PC-3 (cell line): ENCODE measurements around the gene PLA2G7. TPM values are rescaled to one million over a fixed set of nuclear protein-coding genes. Genes with fewer than 3 reads are reported as not detected.
"Not testable (repeated sequence)": the region's sequence is repeated elsewhere in the genome, so short reads cannot be mapped to it uniquely, and the experiment has no call there.

Experiments
- ATAC-seq: fragments of 200-7000 bp; cut with Tn5 transposase; 2 replicates; pipeline ENCODE4 v1.9.1; 2020; ENCODE audit warnings: mild to moderate bottlenecking, moderate library complexity
- BruUV-seq: library from RNA; stranded (reverse); fragments of 400-500 nt; replicated peaks from 2 replicates; lab custom pipeline; 2021; lab: Mats Ljungman, UMichigan
- CTCF ChIA-PET: fragments of 300-600 bp; sonication (Branson Sonifier 250); formaldehyde crosslinking; loops from one replicate; lab custom pipeline; 2022; ENCODE audit warnings: antibody characterized with exemption; lab: Charles Lee
- POLR2A ChIA-PET: fragments of 300-600 bp; sonication (Branson Sonifier 250); formaldehyde crosslinking; loops from one replicate; lab custom pipeline; 2022; ENCODE audit warnings: antibody characterized with exemption; ENCODE audit not compliant: unreplicated experiment; lab: Charles Lee
- DNase-seq: peaks from one replicate; pipeline ENCODE4 v3.0.0-alpha.2; 2015
- H2AFZ ChIP-seq: fragments of 300-600 bp; sonication (generic); 2 replicates; pipeline ENCODE4 v1.6.0; 2016; ENCODE audit warnings: antibody characterized with exemption, low read length
- H3F3A ChIP-seq: fragments of 300-600 bp; sonication (generic); one replicate; pipeline ENCODE4 v1.6.0; 2017; ENCODE audit warnings: antibody characterized with exemption, low read length, control low read depth, mild to moderate bottlenecking; ENCODE audit not compliant: unreplicated experiment
- H3K27ac ChIP-seq: fragments of 300-600 bp; sonication (generic); 2 replicates; pipeline ENCODE4 v1.5.1; 2016; ENCODE audit warnings: mild to moderate bottlenecking, low read length
- H3K27me3 ChIP-seq: fragments of 300-600 bp; sonication (generic); 2 replicates; pipeline ENCODE4 v1.6.1; 2016; ENCODE audit warnings: low read length, mixed read lengths
- H3K36me3 ChIP-seq: fragments of 300-600 bp; sonication (generic); 2 replicates; pipeline ENCODE4 v1.6.1; 2016; ENCODE audit warnings: low read depth, mixed run types, low read length, mixed read lengths
- H3K4me1 ChIP-seq: fragments of 300-600 bp; sonication (generic); 2 replicates; pipeline ENCODE4 v1.5.1; 2016; ENCODE audit warnings: low read length; ENCODE audit not compliant: insufficient read depth
- H3K4me2 ChIP-seq: fragments of 300-600 bp; sonication (generic); 2 replicates; pipeline ENCODE4 v1.6.0; 2016; ENCODE audit warnings: low read length
- H3K4me3 ChIP-seq: fragments of 300-600 bp; sonication (generic); 2 replicates; pipeline ENCODE4 v1.5.1; 2016; ENCODE audit warnings: mild to moderate bottlenecking, low read length, mixed read lengths
- H3K79me2 ChIP-seq: fragments of 300-600 bp; sonication (generic); 2 replicates; pipeline ENCODE4 v1.6.1; 2017; ENCODE audit warnings: low read length, mixed read lengths
- H3K9ac ChIP-seq: fragments of 300-600 bp; sonication (generic); 2 replicates; pipeline ENCODE4 v1.6.0; 2016; ENCODE audit warnings: mild to moderate bottlenecking, low read length
- H3K9me2 ChIP-seq: fragments of 300-600 bp; sonication (generic); replicated peaks from 2 replicates; pipeline ENCODE4 v1.6.1; 2016; ENCODE audit warnings: mixed run types, low read length, mixed read lengths
- H3K9me3 ChIP-seq: fragments of 300-600 bp; sonication (generic); 2 replicates; pipeline ENCODE4 v1.6.1; 2016; ENCODE audit warnings: low read length, mixed read lengths
- H4K20me1 ChIP-seq: fragments of 300-600 bp; sonication (generic); 2 replicates; pipeline ENCODE4 v1.6.1; 2016; ENCODE audit warnings: low read length, mixed read lengths
- CTCF ChIP-seq: fragments of 300-600 bp; sonication (generic); conservative IDR thresholded peaks from 2 replicates; pipeline ENCODE4 v1.5.1; 2017; ENCODE audit warnings: antibody characterized with exemption, low read depth, mild to moderate bottlenecking, low read length
- EZH2 ChIP-seq: fragments of 300-600 bp; sonication (generic); IDR thresholded peaks from one replicate; pipeline ENCODE4 v1.6.1; 2017; ENCODE audit warnings: antibody characterized with exemption, mild to moderate bottlenecking, low read length; ENCODE audit not compliant: unreplicated experiment
- EZH2phosphoT487 ChIP-seq: fragments of 300-600 bp; sonication (generic); IDR thresholded peaks from 2 replicates; pipeline ENCODE4 v1.6.1; 2018; ENCODE audit warnings: mild to moderate bottlenecking, antibody characterized with exemption, low read length, borderline replicate concordance
- intact Hi-C: fragments of 100-400 bp; cut with micrococcal nuclease; formaldehyde crosslinking; loops from 2 replicates; pipeline ENCODE4 v1.9.0; 2023
- total RNA-seq: library from RNA; depleted of rRNA; stranded (reverse); fragments of >200 nt; gene quantifications from 2 replicates; pipeline ENCODE4 v1.2.3, GENCODE V29; 2014

PLA2G7 gene
- total RNA-seq, 1 experiment from 2014 or later, result 2.9 TPM

- TF ChIP-seq EZH2phosphoT487 (no peak), CTCF (no peak), EZH2 (no peak)
- ChIA-PET POLR2A (no interaction called here), CTCF (no interaction called here)
- H3K9me3 ChIP-seq, result no peaks in the 10 kb centered on the region
- H3K4me2 ChIP-seq, result no peak overlapping the region
- no peak overlapping the region for H3K27ac ChIP-seq
- intact Hi-C loops, result no loop called here
- H3K4me3 ChIP-seq, result no peak overlapping the region
- no peaks in the 10 kb centered on the region for H3K79me2 ChIP-seq
- H3K9ac ChIP-seq, result no peak overlapping the region
- BruUV-seq, result no TSS peak
- no peaks in the 10 kb centered on the region for H3F3A ChIP-seq
- no peak overlapping the region for H2AFZ ChIP-seq
- no peaks in the 10 kb centered on the region for H3K9me2 ChIP-seq
- H3K36me3 ChIP-seq, result no peaks in the 10 kb centered on the region
- H4K20me1 ChIP-seq, result no peaks in the 10 kb centered on the region
- H3K4me1 ChIP-seq, result no peaks in the 10 kb centered on the region
- no peaks in the 10 kb centered on the region for H3K27me3 ChIP-seq
- ATAC-seq (no peak), DNase-seq (no peak)
Measured at GRCh38 chr6:46776070-46776712, 41.0 kb upstream of the PLA2G7 start.

GRCh38 chr6:46774736-46775135 is 39.6 kb upstream of the PLA2G7 start:
- BruUV-seq, H3K27me3 ChIP-seq, H2AFZ ChIP-seq, H3K4me3 ChIP-seq, H3K79me2 ChIP-seq, H3K9me3 ChIP-seq, CTCF ChIA-PET, ATAC-seq, POLR2A ChIA-PET, H4K20me1 ChIP-seq, H3K36me3 ChIP-seq, H3K9ac ChIP-seq, H3K4me2 ChIP-seq, DNase-seq, intact Hi-C loops, H3K27ac ChIP-seq, H3K9me2 ChIP-seq, H3K4me1 ChIP-seq, H3F3A ChIP-seq: not testable (repeated sequence)

- Histone ChIP-seq H3K27ac (no peak overlapping the region), H3K9me3 (no peaks in the 10 kb centered on the region), H3K9me2 (no peaks in the 10 kb centered on the region), H3K27me3 (no peaks in the 10 kb centered on the region), H2AFZ (no peak overlapping the region), H3K4me3 (no peak overlapping the region), H3F3A (no peaks in the 10 kb centered on the region), H3K9ac (no peak overlapping the region), H3K79me2 (no peaks in the 10 kb centered on the region), H3K4me2 (no peak overlapping the region), H4K20me1 (no peaks in the 10 kb centered on the region), H3K36me3 (no peaks in the 10 kb centered on the region), H3K4me1 (no peaks in the 10 kb centered on the region)
- BruUV-seq, result no TSS peak
- ATAC-seq (no peak; the same call in 1 of the 2 replicates), DNase-seq (no peak)
- no peak for TF ChIP-seq CTCF
- TF ChIP-seq EZH2phosphoT487, result no peak
- TF ChIP-seq EZH2, result no peak
- POLR2A ChIA-PET, result no interaction called here
- CTCF ChIA-PET, result no interaction called here
- intact Hi-C loops, result no loop called here
Measured at GRCh38 chr6:46773201-46773855, 38.2 kb upstream of the PLA2G7 start.
